ENCODE results near the gene DBP.

The DBP gene

GRCh38 chr19:48609571-48610108 lies 27.5 kb downstream of the DBP start:
- DNase-seq (ENCODE audit: low spot score) = no peak

GRCh38 chr19:48608798-48609263 lies 28.3 kb downstream of the DBP start:
- peak; percentile 73 for DNase-seq (ENCODE audit: low spot score)

GRCh38 chr19:48607359-48607755 lies 29.8 kb downstream of the DBP start:
- DNase-seq (ENCODE audit: low spot score) = no peak

- DNase-seq (ENCODE audit: low spot score) = no peak
Measured at GRCh38 chr19:48606463-48607358, 30.5 kb downstream of the DBP start, which contains the start of gene SPACA4. Gene SPACA4, plus strand, starts transcription at chr19:48606742. Its CDS starts 237 bp downstream, at chr19:48606979.

GRCh38 chr19:48603850-48604249 lies 33.3 kb downstream of the DBP start:
- no peak for DNase-seq (ENCODE audit: low spot score)

- DNase-seq (ENCODE audit: low spot score) = no peak
Measured at GRCh38 chr19:48603449-48603848, 33.7 kb downstream of the DBP start.

- DNase-seq (ENCODE audit: low spot score) = no peak
Measured at GRCh38 chr19:48603001-48603400, 34.2 kb downstream of the DBP start.

GRCh38 chr19:48600679-48601417 lies 36.3 kb downstream of the DBP start:
- no peak for DNase-seq (ENCODE audit: low spot score)

- DNase-seq (ENCODE audit: low spot score) = no peak
Measured at GRCh38 chr19:48598996-48599700, 38.0 kb downstream of the DBP start.

GRCh38 chr19:48596679-48597465 lies 40.3 kb downstream of the DBP start:
- no peak for DNase-seq (ENCODE audit: low spot score)

- DNase-seq (ENCODE audit: low spot score) = no peak
Measured at GRCh38 chr19:48596237-48596636, 40.9 kb downstream of the DBP start.

GRCh38 chr19:48595833-48596232 lies 41.3 kb downstream of the DBP start:
- no peak for DNase-seq (ENCODE audit: low spot score)

GRCh38 chr19:48595171-48595570 lies 42.0 kb downstream of the DBP start:
- no peak for DNase-seq (ENCODE audit: low spot score)

- DNase-seq (ENCODE audit: low spot score) = no peak
Measured at GRCh38 chr19:48591021-48591420, 46.2 kb downstream of the DBP start.

- DNase-seq (ENCODE audit: low spot score) = peak; percentile 90
Measured at GRCh38 chr19:48588670-48589401, 48.3 kb downstream of the DBP start.

- no peak for DNase-seq (ENCODE audit: low spot score)
Measured at GRCh38 chr19:48587387-48587786, 49.8 kb downstream of the DBP start.

GRCh38 chr19:48582168-48582567 lies 55.0 kb downstream of the DBP start:
- no peak for DNase-seq (ENCODE audit: low spot score)
